Left forelimb (tissue), 1 donor: ENCODE measurements around the gene CLMN.

ENCODE experiments used
- DNase-seq: peaks from one replicate; pipeline ENCODE4 v3.0.0-alpha.2; 2018; ENCODE audit warnings: low spot score

The CLMN gene

GRCh38 chr14:95341115-95341514, 21.4 kb upstream of the CLMN start:
- DNase-seq: no peak

- no peak for DNase-seq
Measured at GRCh38 chr14:95340201-95340697, 20.5 kb upstream of the CLMN start.

GRCh38 chr14:95339301-95339865, 19.7 kb upstream of the CLMN start:
- DNase-seq: no peak

DNA sequence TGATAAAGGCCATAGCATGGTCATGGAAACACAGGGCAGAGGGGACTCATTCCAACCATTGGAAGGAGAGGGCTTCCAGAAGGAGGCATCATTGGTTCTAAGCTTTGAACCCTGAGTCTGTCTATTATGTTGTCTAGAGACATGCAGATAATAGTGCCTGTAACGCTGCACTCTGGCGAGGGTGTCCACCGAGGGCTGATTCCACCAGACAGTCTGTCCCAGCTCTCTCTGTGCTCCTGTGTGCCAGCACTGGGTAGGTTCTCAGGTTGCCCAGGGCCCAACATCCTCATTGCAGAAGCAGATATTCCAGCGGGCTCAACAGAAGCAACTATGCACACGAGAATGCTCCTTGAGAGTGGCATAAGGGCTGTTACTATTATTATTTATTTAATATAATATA, 18.7 kb upstream of the CLMN start:
- DNase-seq: no peak

GRCh38 chr14:95337041-95337595, 17.4 kb upstream of the CLMN start:
- no peak for DNase-seq

DNA sequence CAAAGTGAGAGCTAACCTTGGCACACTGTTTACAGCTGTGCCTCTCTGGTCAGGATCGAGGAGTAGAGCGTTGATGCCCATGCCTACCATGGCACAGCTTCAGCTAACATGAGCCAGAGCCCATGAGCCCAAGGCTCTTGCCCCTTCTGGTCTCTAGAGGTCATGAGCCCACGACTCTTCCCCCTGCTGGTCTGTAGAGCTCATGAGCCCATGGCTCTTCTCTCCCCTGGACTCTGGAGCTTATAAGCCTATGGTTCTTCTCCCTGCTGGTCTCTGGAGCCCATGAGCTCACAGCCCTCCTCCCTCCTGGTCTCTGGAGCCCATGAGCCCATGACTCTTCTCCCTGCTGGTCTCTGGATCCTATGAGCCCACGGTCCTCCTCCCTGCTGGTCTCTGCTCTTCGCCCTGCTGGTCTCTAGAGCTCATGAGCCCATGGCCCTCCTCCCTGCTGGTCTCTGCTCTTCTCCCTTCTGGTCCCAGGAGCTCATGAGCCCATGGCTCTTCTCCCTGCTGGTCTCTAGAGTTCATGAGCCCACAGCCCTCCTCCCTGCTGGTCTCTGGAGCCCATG, 16.6 kb upstream of the CLMN start:
- no peak for DNase-seq

- DNase-seq: no peak
Measured at GRCh38 chr14:95335071-95335470, 15.4 kb upstream of the CLMN start.

DNA sequence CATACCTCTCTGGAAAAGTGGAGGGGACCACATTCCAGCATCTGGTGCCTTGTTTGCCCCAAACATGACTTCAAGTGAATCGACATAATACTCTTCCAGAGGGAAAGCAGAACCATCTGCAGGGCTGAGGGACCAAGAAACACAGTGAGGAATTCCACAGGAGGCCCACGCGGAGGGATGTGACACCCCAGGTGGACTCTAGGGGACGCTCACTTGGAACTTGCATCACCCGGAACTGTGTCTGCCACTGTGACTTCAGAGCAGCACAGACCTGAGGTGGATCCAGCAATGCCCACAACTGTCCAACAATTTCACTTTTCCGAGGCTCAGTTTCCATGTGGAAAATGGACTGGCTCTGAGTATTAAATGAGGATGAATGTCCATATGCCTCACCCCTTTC, 14.3 kb upstream of the CLMN start:
- DNase-seq: no peak

DNA sequence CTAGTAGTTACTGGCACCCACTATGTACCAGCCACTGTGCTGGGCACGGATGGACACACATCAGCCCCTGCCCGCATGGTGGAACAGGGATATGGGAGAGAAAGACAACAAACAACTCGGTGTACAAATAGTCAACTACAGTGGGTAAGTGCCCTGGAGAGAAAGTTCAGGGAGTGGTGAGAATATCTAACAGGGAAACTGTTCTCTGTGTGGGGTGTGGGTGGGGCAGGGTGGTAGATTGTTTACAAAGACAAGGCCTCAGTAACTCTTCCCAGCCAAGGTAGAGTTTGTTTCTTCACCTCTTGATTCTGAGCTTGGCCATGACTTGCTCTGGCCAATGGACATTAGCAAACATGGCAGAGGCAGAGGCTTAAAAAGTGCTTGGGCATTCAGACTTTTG, 12.9 kb upstream of the CLMN start:
- DNase-seq: no peak

DNA sequence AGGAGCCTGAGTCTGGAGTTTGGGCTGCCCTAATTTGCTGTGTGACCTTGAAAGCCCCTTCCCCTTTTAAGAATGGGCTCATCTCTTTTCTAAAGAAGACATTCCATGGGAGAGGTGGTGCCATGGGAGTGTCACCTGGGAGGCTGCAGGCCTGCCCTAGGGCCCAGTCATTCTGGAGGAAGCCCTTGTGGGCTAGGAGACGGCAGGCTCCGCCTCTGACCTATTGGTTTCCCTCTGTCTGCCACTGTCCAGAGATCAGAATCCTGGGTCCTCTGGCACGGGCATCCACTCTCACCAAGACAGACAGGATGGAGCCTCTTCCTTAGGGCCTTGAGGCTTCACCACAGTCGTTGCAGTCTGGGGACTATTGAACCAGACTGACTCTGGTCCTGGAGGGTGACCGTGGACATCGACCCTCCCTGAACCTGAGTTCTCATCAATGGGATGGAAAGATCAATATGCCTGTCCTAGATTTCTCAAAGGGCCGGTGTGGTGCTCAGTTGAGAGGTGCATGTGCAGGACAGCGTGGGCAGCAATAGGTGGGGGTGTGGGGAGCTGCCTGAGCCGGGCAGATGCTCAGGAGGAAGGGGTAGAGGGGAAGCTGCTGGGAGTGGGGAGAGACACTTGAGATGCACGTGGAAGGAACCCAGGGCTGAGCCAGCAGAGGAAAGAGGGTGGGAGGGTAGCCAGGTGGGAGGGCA, 12.2 kb upstream of the CLMN start:
- DNase-seq: no peak

GRCh38 chr14:95330591-95331370, 11.1 kb upstream of the CLMN start:
- DNase-seq: no peak

- no peak for DNase-seq
Measured at GRCh38 chr14:95329941-95330340, 10.2 kb upstream of the CLMN start.

- no peak for DNase-seq
Measured at GRCh38 chr14:95328729-95329503, 9.2 kb upstream of the CLMN start.

GRCh38 chr14:95327558-95328374, 8.1 kb upstream of the CLMN start:
- DNase-seq: no peak

DNA sequence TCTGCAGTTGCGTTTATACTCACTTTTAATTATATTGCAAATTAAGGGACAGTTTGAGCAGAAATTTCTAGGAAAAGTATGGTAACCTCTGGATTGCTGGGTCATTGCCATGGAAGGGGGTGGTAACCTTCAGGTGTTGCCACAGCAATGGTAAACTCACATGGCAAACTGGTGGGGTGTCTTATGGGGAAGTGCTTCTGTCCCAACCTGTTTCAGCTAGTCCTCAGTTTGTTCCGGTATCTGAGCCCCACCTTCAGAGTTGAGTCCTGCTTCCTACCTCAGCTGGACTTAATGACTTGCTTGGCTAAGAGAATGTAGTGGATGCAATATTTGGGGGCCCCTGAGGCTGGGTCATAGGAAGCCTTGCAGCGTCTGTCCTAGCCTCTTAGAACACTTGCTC, 7.3 kb upstream of the CLMN start:
- DNase-seq: no peak

GRCh38 chr14:95323917-95324316, 4.2 kb upstream of the CLMN start:
- DNase-seq: no peak

GRCh38 chr14:95323361-95323760, 3.7 kb upstream of the CLMN start:
- DNase-seq: no peak

DNA sequence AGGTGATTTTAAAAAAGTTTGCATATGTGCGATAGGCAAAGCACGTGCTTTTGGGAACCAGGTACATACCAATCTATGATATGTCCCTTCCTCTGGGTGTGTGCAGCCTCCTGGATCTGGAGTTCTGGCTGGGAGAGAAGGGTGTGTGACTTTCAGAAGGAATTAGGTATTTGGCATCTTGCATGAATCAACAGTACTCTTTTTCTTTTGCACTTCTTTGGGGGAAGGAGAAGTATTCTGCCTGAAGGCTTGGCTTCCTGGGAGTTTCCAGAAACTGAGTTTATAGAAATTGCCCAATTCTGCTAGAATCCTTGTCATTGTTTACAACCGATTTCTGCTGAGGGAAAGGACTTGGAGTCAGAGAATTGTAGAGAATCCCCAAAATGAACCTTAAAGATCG, 2.9 kb upstream of the CLMN start:
- DNase-seq: no peak

DNA sequence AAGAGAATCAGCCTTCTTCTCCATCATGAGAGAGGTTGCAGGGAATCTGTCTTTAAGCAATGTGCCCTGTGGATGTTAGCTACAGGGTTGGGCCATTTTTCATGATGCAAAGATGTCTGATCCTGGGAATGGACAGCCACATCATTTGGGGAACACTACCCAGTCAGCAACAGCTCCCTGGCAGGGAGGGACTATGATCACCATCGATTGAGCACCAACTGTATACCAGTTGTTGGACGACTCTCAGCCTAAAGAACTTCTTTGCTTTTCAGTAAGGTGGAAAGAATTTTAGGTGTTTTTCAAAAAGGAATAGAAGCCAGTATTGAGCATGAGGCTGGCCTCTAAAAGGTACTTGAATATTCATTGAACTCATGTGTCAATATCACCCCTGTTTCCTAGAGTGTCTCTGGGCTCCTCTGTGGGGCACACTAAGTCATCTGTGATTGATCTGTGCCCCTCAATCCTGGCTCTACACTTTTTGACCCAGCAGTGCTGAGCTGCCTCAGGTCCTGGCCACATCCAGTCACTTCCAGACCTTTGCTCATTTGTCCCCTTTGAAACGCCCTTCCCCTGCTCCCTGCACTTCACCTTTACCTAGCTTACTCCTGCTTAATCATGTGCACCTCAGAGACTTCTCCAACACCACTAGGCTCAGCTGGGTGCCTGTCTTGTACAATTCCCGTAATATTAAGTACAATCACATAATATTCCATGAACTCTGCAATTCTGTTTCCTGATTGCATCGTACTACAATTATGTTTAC, 2.2 kb upstream of the CLMN start:
- no peak for DNase-seq

- DNase-seq: no peak
Measured at GRCh38 chr14:95320955-95321600, 1.4 kb upstream of the CLMN start.
